Right atrium auricular region (tissue), 2 donors: Measurements from ENCODE around the gene OSER1. TPM values are rescaled to one million over a fixed set of nuclear protein-coding genes. Genes with fewer than 3 reads are reported as not detected.
A peak's percentile ranks its signal among the peaks of the same experiment; 100 is the strongest.
"Not testable (repeated sequence)": the region's sequence is repeated elsewhere in the genome, so short reads cannot be mapped to it uniquely, and the experiment has no call there.

Source experiments
- DNase-seq: peaks from one replicate; pipeline ENCODE4 v3.0.0-alpha.2; 2019; ENCODE audit warnings: low spot score
- H3K27ac ChIP-seq, 2 donors: fragments of 200-600 bp; sonication (generic); 1 replicate in 1 of 2; 2 replicates in 1 of 2; pipeline ENCODE4 v1.5.1; 2016 to 2019
- H3K27me3 ChIP-seq, 2 donors: fragments of 200-600 bp; sonication (generic); one replicate each; pipeline versions ENCODE4 v1.5.1 to v1.6.0; 2017 to 2019
- H3K36me3 ChIP-seq: fragments of 200-600 bp; sonication (generic); one replicate; pipeline ENCODE4 v1.5.1; 2016
- H3K4me1 ChIP-seq, 2 donors: fragments of 200-600 bp; sonication (generic); one replicate each; pipeline versions ENCODE4 v1.5.1 to v1.6.0; 2017 to 2019
- H3K4me3 ChIP-seq, 2 donors: fragments of 200-600 bp; sonication (generic); 1 replicate in 1 of 2; 2 replicates in 1 of 2; pipeline ENCODE4 v1.5.1; 2017 to 2019; ENCODE audit warnings: mild to moderate bottlenecking in 1 of 2, moderate library complexity in 1 of 2
- H3K9me3 ChIP-seq, 2 donors: fragments of 200-600 bp; sonication (generic); one replicate each; pipeline ENCODE4 v1.5.1; 2019
- total RNA-seq, 2 donors: library from RNA; depleted of rRNA; stranded (reverse); fragments of >200 nt; gene quantifications; one replicate each; pipeline ENCODE4 v1.1.0, GENCODE V29; 2016
- TF ChIP-seq, protein P1 (sequence below), 2 donors: fragments of 200-600 bp; sonication (generic); IDR thresholded peaks; one replicate each; pipeline ENCODE4 v1.5.1; 2019; ENCODE audit warnings: antibody characterized with exemption in 2 of 2

OSER1 gene
- total RNA-seq, 2 donors from 2014 or later = 30.8 to 31.1 TPM

DNA sequence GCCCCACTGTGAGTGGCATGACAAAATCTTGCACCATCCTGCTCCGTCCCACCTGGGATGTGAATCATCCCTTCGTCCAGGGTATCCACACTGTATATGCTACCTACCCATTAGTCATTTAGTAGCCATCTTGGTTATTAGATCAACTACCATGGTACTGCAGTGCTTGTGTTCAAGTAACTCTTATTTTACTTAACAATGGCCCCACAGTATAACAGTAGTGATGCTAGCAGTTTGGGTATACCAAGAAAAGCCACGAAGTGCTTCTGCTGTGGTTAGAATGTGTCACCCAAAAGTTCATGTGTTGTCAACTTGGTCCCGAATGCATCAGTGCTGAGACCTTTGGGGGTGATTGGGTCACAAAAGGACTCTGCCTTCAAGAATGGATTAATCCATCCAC lies 11.7 kb downstream of the OSER1 start:
- H3K27ac ChIP-seq = no peak overlapping the region
- H3K4me1 ChIP-seq = peaks cover 0 to 19% of the 10 kb centered on the region in 2 donors
- no peaks in the 10 kb centered on the region for H3K27me3 ChIP-seq

DNA sequence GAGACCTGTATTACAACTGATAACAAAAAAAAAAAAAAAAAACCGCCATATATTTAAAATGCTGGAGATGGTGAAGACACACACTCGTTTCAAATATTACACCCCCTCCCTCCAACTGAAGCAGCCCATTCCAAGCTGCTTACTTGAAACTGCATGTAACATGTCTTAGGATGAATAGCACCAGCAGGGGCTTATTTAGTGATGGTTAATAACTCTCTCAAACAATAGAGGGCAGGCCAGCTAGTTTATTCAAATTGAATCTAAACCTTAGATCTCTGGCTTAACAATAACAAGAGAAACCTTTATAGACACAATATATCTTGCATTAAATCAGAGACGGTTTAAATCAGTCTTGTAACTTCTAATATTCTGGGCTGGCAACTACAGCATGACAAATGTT lies 14.3 kb downstream of the OSER1 start:
- Histone ChIP-seq H3K27me3 (no peaks in the 10 kb centered on the region), H3K9me3 (no peaks in the 10 kb centered on the region), H3K27ac (no peak overlapping the region), H3K4me3 (no peak overlapping the region), H3K4me1 (peaks cover 0 to 7% of the 10 kb centered on the region in 2 donors), H3K36me3 (peaks cover 56% of the 10 kb centered on the region)
- TF ChIP-seq, protein P1, sequence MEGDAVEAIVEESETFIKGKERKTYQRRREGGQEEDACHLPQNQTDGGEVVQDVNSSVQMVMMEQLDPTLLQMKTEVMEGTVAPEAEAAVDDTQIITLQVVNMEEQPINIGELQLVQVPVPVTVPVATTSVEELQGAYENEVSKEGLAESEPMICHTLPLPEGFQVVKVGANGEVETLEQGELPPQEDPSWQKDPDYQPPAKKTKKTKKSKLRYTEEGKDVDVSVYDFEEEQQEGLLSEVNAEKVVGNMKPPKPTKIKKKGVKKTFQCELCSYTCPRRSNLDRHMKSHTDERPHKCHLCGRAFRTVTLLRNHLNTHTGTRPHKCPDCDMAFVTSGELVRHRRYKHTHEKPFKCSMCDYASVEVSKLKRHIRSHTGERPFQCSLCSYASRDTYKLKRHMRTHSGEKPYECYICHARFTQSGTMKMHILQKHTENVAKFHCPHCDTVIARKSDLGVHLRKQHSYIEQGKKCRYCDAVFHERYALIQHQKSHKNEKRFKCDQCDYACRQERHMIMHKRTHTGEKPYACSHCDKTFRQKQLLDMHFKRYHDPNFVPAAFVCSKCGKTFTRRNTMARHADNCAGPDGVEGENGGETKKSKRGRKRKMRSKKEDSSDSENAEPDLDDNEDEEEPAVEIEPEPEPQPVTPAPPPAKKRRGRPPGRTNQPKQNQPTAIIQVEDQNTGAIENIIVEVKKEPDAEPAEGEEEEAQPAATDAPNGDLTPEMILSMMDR (IDR thresholded peaks at IDR 0.05) = no peak
- DNase-seq = peak; percentile 13

More for the DNA sequence above, 11.7 kb downstream of the OSER1 start:
- Histone ChIP-seq H3K36me3 (peaks cover 68% of the 10 kb centered on the region), H3K4me3 (no peak overlapping the region), H3K9me3 (no peaks in the 10 kb centered on the region)
- DNase-seq = peak; percentile 36
- TF ChIP-seq, protein P1 (IDR thresholded peaks at IDR 0.05) = no peak

DNA sequence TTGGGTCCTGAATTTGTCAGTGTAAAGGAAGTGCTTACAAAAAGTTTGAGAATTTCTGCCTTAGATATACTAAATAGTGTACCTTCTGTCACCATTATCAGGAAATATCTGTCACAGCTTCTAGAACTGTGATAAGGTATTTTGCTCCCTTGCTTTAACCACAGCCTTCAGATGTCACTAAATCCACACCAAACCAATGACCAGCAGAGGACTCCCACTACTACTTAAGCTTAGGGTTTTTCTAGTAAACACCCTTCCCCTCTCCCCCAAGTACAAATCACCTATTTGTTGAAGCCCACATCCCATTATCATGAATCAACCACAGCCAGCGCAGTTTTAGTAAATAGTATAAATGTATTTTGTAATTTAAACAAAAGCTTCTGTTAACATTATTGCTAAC lies 15.0 kb downstream of the OSER1 start:
- Histone ChIP-seq H3K9me3 (no peaks in the 10 kb centered on the region), H3K4me3 (no peak overlapping the region), H3K27ac (no peak overlapping the region), H3K36me3 (peaks cover 50% of the 10 kb centered on the region), H3K27me3 (no peaks in the 10 kb centered on the region), H3K4me1 (peaks cover 0 to 7% of the 10 kb centered on the region in 2 donors)
- no peak for DNase-seq
- TF ChIP-seq, protein P1 (IDR thresholded peaks at IDR 0.05) = no peak

DNA sequence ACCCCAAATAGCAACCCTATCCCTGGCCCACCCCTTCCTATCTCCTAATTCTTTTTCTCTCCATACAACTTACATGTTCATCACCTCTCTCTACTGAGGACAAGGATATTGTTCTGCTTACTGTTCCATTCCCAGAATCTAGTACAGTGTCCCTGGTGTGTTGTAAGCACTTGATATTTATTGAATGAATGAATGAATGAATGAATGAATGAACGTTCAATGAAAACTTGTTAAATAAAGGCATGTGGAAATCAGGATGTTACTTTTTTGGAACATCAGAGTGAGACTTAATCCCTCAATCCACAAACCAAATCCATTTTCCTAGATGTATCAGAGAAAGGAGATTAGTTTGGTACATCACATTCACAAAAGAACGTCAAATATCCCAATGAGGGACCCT lies 16.8 kb downstream of the OSER1 start:
- no peaks in the 10 kb centered on the region for H3K27me3 ChIP-seq
- DNase-seq = no peak
- H3K9me3 ChIP-seq = no peaks in the 10 kb centered on the region
- peaks cover 0 to 23% of the 10 kb centered on the region in 2 donors for H3K4me1 ChIP-seq
- no peak overlapping the region for H3K27ac ChIP-seq
- H3K36me3 ChIP-seq = peaks cover 32% of the 10 kb centered on the region
- H3K4me3 ChIP-seq = no peak overlapping the region
- TF ChIP-seq, protein P1 (IDR thresholded peaks at IDR 0.05) = no peak

DNA sequence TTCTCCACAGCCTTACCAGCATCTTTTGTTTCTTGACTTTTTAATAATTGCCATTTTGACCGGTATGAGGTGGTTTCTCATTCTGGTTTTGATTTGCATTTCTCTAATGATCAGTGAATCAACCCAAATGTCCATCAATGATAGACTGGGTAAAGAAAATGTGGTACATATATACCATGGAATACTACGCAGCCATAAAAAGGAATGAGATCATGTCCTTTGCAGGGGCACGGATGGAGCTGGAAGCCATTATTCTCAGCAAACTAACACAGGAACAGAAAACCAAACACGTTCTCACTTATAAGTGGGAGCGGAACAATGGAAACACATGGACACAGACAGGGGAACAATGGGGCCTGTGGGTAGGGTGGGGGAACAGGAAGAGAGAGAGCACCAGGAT lies 18.9 kb downstream of the OSER1 start:
- not testable (repeated sequence) for H3K27me3 ChIP-seq, H3K27ac ChIP-seq, H3K4me3 ChIP-seq, H3K9me3 ChIP-seq
- H3K4me1 ChIP-seq = peaks cover 0 to 44% of the 10 kb centered on the region in 2 donors
- peak; percentile 4 for DNase-seq
- peaks cover 11% of the 10 kb centered on the region for H3K36me3 ChIP-seq

DNA sequence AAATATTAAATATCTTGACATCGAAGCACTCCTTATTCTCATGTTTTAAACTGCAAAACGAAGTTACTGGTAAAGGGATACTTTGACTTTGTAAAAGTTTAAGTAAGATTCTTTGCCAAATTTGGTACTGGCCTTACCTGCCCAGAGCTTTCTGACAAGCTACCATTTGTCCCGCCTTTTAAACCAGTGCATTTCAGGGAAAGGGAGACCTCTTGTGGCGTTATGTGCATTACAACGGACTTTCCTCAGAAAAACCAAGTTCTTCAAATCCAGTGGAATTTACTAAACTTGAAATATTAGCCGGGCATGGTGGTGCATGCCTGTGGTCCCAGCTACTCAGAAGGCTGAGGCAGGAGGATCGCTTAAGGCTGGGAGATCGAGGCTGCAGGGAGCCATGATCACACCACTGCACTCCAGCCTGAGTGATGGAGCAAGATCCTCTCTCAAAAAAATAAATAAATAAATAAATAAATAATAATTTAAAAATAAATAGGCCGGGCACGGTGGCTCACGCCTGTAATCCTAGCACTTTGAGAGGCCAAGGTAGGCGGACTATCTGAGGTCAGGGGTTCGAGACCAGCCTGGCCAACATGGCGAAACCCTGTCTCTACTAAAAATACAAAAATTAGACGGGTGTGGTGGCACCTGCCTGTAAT lies 20.2 kb downstream of the OSER1 start:
- peak; percentile 58 for DNase-seq

More for the DNA sequence above, 20.2 kb downstream of the OSER1 start:
- H3K4me1 ChIP-seq = peaks cover 0 to 49% of the 10 kb centered on the region in 2 donors
- not testable (repeated sequence) for H3K36me3 ChIP-seq, H3K9me3 ChIP-seq, H3K27me3 ChIP-seq, H3K27ac ChIP-seq, H3K4me3 ChIP-seq
- TF ChIP-seq, protein P1 (IDR thresholded peaks at IDR 0.05) = peak; percentile 66 to 88
